Kidney (tissue), 14 donors: ENCODE measurements around the gene CCDC136. TPM values are rescaled to one million over a fixed set of nuclear protein-coding genes. Genes with fewer than 3 reads are reported as not detected.

Experiments used
- DNase-seq, 5 donors: peaks; one replicate each; pipeline ENCODE4 v3.0.0-alpha.2; 2013 to 2020
- FAIRE-seq: peaks from 2 replicates; lab custom pipeline; 2012; peaks lifted over from hg19 to GRCh38; lab: Jason Lieb, UNC
- H3K27ac ChIP-seq, 2 donors: one replicate each; pipeline ENCODE4 v1.7.0; 2013; ENCODE audit warnings: low read depth in 2 of 2, low read length in 2 of 2, inconsistent platforms in 1 of 2
- H3K27me3 ChIP-seq: one replicate; pipeline ENCODE4 v1.7.1; 2013; ENCODE audit warnings: low read length, inconsistent platforms; ENCODE audit not compliant: control insufficient read depth, insufficient read depth
- H3K36me3 ChIP-seq, 3 donors: one replicate each; pipeline versions ENCODE4 v1.7.0 to v1.7.1; 2013; ENCODE audit warnings: low read length in 3 of 3, control low read depth in 1 of 3, inconsistent platforms in 1 of 3; ENCODE audit not compliant: insufficient read depth in 3 of 3, control insufficient read depth in 2 of 3
- H3K4me1 ChIP-seq, 3 donors: one replicate each; pipeline versions ENCODE4 v1.7.0 to v1.7.1; 2013; ENCODE audit warnings: low read length in 3 of 3, inconsistent platforms in 1 of 3, low read depth in 1 of 3; ENCODE audit not compliant: control insufficient read depth in 2 of 3, insufficient read depth in 2 of 3
- H3K4me3 ChIP-seq, 3 donors: one replicate each; pipeline versions ENCODE4 v1.7.0 to v1.8.1; 2013; ENCODE audit warnings: low read length in 3 of 3, control low read depth in 1 of 3, inconsistent platforms in 1 of 3
- H3K9ac ChIP-seq, 3 donors: one replicate each; pipeline versions ENCODE4 v1.7.0 to v1.7.1; 2013; ENCODE audit warnings: low read length in 3 of 3, control low read depth in 1 of 3, inconsistent platforms in 1 of 3
- H3K9me3 ChIP-seq, 3 donors: one replicate each; pipeline versions ENCODE4 v1.7.0 to v1.7.1; 2013; ENCODE audit warnings: low read length in 3 of 3, control low read depth in 1 of 3, inconsistent platforms in 1 of 3; ENCODE audit not compliant: control insufficient read depth in 2 of 3, insufficient read depth in 1 of 3
- intact Hi-C: fragments of 100-400 bp; cut with DNase I; formaldehyde crosslinking; loops from one replicate; pipeline ENCODE4 v1.11.1; 2022
- polyA plus RNA-seq: library from polyadenylated mRNA; stranded (reverse); fragments of 350-450 nt; fragmentation: Illumina TruSeq; extraction: RNeasy Lipid Tissue Mini Kit (QIAGEN cat#74804); gene quantifications from one replicate; pipeline ENCODE4 v1.2.3, GENCODE V29; 2014; ENCODE audit warnings: low read depth, low replicate concordance; ENCODE audit not compliant: insufficient read depth
- total RNA-seq: library from RNA; stranded (reverse); fragmentation: NEBNext Ultra II Directional; extraction: Animal tissue kit (Norgen Biotek cat#: 25700); gene quantifications from one replicate; pipeline ENCODE4 v1.2.1, GENCODE V29; 2021
- TF ChIP-seq, protein P1 (sequence below): IDR thresholded peaks from 3 replicates; pipeline ENCODE4 v1.5.1; 2012; ENCODE audit warnings: mild to moderate bottlenecking, moderate library complexity, borderline replicate concordance; ENCODE audit not compliant: insufficient read depth; ENCODE audit errors: extremely low read depth
- donor health status: control.
- donor health status: control.
- donor health status: control.
- donor health status: control.
- donor health status: control.
- donor health status: DM: yes; HTN: yes; CAD: no.
- donor health status: Normal renal cell carcinoma (clear cell type).

The CCDC136 gene
- total and polyA plus RNA-seq, 2 donors from 2014 or later, result 1.4 to 4.2 TPM

DNA sequence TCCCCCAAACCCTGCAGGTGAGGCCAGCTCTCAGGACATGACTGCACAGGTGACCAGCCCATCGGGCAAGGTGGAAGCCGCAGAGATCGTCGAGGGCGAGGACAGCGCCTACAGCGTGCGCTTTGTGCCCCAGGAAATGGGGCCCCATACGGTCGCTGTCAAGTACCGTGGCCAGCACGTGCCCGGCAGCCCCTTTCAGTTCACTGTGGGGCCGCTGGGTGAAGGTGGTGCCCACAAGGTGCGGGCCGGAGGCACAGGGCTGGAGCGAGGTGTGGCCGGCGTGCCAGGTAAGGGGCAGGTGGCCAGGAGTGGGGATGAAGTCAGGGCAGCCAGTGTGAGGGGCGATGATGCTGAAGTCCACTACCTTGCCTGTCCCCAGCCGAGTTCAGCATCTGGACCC, 62.6 kb downstream of the CCDC136 start:
- Histone ChIP-seq H3K9me3 (no peaks in the 10 kb centered on the region), H3K27me3 (no peaks in the 10 kb centered on the region), H3K27ac (no peak overlapping the region), H3K4me1 (peaks cover 0 to 5% (median 0%) of the 10 kb centered on the region in 3 donors), H3K9ac (no peak overlapping the region), H3K36me3 (no peaks in the 10 kb centered on the region), H3K4me3 (no peak overlapping the region)
- FAIRE-seq, result no peak
- intact Hi-C loops, result no loop called here
- no peak for DNase-seq
- TF ChIP-seq, protein P1, sequence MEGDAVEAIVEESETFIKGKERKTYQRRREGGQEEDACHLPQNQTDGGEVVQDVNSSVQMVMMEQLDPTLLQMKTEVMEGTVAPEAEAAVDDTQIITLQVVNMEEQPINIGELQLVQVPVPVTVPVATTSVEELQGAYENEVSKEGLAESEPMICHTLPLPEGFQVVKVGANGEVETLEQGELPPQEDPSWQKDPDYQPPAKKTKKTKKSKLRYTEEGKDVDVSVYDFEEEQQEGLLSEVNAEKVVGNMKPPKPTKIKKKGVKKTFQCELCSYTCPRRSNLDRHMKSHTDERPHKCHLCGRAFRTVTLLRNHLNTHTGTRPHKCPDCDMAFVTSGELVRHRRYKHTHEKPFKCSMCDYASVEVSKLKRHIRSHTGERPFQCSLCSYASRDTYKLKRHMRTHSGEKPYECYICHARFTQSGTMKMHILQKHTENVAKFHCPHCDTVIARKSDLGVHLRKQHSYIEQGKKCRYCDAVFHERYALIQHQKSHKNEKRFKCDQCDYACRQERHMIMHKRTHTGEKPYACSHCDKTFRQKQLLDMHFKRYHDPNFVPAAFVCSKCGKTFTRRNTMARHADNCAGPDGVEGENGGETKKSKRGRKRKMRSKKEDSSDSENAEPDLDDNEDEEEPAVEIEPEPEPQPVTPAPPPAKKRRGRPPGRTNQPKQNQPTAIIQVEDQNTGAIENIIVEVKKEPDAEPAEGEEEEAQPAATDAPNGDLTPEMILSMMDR, result no peak

GRCh38 chr7:128855559-128855958, 63.8 kb downstream of the CCDC136 start:
- TF ChIP-seq, protein P1, result no peak
- Histone ChIP-seq H3K4me3 (no peak overlapping the region), H3K36me3 (no peaks in the 10 kb centered on the region), H3K27ac (no peak overlapping the region), H3K27me3 (no peaks in the 10 kb centered on the region), H3K9ac (no peak overlapping the region), H3K4me1 (peaks cover 0 to 7% (median 0%) of the 10 kb centered on the region in 3 donors), H3K9me3 (no peaks in the 10 kb centered on the region)
- intact Hi-C loops, result no loop called here
- FAIRE-seq, result no peak
- no peak for DNase-seq

- no peak overlapping the region for H3K4me3 ChIP-seq
- H3K4me1 ChIP-seq, result peaks cover 0 to 6% (median 0%) of the 10 kb centered on the region in 3 donors
- no peaks in the 10 kb centered on the region for H3K27me3 ChIP-seq
- TF ChIP-seq, protein P1, result no peak
- intact Hi-C loops, result no loop called here
- no peaks in the 10 kb centered on the region for H3K9me3 ChIP-seq
- no peak overlapping the region for H3K27ac ChIP-seq
- no peaks in the 10 kb centered on the region for H3K36me3 ChIP-seq
- FAIRE-seq, result no peak
- no peak overlapping the region for H3K9ac ChIP-seq
- no peak for DNase-seq
Observed at GRCh38 chr7:128856001-128856718, 64.4 kb downstream of the CCDC136 start.
